ENCODE results near the gene USP40.

DNA sequence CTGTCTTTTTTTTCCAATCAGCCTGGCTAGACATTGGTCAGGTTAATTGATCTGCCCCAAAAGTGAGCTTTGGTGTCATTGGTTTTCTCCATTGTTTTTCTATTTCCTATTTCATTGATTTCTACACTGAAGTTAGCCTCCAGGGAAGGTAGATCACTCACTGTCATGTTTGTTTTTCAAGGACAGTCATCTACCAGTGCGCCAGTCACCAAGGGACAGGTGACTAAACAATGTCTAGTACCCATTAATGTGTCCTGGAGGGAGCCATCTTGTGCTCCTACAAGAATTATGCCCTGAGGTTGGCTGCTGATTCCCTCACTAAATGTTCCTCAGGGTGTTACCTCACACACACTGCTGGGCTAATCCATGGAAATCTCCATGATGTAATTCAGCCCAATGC, 17.6 kb upstream of the USP40 start:
- TF ChIP-seq CTCF (conservative IDR thresholded peaks at IDR 0.05 in 1 of 2, IDR thresholded peaks at IDR 0.05 in 1 of 2; ENCODE audit: low read depth in 1 of 2, low read length in 2 of 2) (no peak), EZH2 (IDR thresholded peaks at IDR 0.05; ENCODE audit: low read length, missing control alignments) (no peak)
